Right ventricle myocardium superior (tissue), 1 donor: ENCODE data around the gene RAVER2. TPM values are rescaled to one million over a fixed set of nuclear protein-coding genes. Genes with fewer than 3 reads are reported as not detected.
"Not testable (repeated sequence)": the region's sequence is repeated elsewhere in the genome, so short reads cannot be mapped to it uniquely, and the experiment has no call there.

ENCODE experiments used
- ATAC-seq: fragments of 200-7000 bp; cut with Tn5 transposase; one replicate; pipeline ENCODE4 v1.9.1; 2020; ENCODE audit warnings: mild to moderate bottlenecking; ENCODE audit not compliant: poor library complexity
- DNase-seq: peaks from one replicate; pipeline ENCODE4 v3.0.0-alpha.2; 2020
- intact Hi-C: fragments of 100-400 bp; cut with DNase I; formaldehyde crosslinking; loops from one replicate; pipeline ENCODE4 v1.11.2; 2022
- total RNA-seq: library from RNA; stranded (reverse); fragmentation: NEBNext Ultra II Directional; extraction: Animal tissue kit (Norgen Biotek cat#: 25700); gene quantifications from one replicate; pipeline ENCODE4 v1.2.1, GENCODE V29; 2021
- donor health status: DM: no; HTN: yes; CAD: no; lungs with severe emphysema.

RAVER2 gene
- total RNA-seq, 1 donor from 2014 or later = 30.1 TPM

DNA sequence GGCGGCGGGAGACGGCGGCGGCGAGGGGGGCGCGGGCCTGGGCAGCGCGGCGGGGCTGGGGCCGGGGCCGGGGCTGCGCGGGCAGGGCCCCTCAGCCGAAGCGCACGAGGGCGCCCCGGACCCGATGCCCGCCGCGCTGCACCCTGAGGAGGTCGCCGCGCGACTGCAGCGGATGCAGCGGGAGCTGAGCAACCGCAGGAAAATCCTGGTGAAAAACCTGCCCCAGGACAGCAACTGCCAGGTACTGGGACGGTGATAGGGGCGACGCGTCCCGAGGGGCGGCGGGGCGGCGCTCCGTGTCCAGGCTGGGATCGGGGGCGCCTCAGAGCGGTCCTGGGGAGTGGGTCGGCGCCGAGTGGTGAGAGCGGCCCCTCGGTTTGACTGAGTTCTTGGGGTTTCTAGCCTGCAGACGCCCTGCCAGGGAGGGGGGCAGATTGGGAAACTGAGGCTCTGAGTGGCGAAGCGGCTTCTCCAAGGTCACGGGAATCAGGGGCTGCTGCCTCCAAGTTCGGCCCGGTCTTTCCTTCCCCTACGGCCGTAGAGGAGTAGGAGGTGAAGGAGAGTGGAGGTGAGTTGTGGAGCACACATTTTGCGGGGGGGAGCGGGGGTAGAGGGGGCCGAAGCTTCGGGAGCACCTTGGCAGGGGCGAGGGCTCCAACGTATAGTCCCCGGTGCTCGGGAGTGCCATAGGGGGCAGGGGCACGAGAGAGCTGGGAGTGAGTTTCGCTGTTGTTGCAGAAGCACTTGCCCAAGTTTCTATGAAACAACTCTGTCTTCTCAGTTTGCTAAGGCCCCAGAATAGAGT is 508 bp downstream of the RAVER2 start:
- intact Hi-C loops = loop anchor here (10.0 kb wide), 1 partner anchor 79 kb away; no protein-coding TSS in a partner anchor
- ATAC-seq (peak; percentile 67), DNase-seq (peak; percentile 53)

DNA sequence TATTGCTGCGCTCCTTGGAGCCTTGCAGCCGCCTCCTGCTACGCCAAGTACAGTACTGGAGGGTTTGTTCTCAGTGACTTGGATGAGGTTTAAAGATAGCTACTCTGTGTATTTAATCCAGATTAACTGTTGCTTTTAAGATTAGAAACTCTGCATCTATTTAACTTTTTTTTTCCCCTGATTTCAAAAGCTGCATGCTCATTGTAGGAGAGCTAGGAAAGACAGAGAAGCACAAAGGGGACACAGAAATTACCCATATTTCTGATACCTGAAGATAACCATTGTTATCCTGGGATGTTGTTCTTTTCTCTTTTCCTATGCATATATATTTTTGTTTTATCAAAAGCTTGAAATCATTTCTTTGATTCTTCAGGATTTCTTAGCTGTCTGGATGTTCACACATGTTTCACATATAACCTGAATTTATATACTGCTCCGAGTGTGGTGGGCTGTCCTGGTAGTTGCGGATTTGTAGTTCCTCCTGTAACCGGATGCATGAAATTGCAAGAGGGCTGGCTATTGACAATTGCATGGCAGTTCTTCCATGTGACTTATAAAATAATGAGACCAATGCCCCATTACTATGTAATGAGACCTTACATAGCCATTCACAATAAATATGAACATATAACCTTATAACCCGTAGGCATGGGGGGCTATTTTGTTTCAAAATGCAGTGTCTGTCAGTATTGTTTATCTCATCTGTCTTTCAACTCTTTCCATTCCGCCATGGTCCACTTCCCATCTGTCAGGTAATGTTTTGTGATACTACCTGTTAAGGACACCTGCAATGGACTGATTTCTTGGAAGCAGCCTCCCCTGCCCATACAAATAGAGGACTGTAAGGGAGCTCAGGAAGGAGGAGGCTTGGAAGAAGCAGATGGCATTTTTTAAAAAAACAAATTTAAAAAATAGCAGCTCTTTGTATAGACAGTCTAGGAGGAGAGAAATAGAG is 1.4 kb downstream of the RAVER2 start:
- intact Hi-C loops = loop anchor here (10.0 kb wide), 1 partner anchor 79 kb away; no protein-coding TSS in a partner anchor
- ATAC-seq (peak; percentile 58), DNase-seq (no peak)

DNA sequence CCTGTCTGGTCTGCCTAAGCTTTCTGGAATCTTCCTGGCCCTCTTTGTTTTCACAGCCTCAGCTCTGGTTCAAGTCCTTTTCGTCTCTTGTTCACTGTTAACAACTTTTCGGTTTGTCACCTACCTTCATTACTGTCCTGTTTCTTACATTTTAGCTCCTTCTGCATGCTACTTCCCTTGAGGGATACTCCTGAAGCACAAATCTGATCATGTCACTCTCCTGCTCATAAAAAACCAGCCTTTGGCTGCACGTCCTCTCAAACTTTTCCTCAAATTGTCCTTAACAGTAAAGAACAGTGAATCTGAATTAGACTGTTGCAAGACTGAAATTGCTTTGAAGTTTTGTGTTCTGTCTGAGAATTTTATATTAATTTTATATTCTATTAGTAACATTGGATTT is 3.3 kb downstream of the RAVER2 start:
- DNase-seq = no peak
- no peak for ATAC-seq
- intact Hi-C loops = loop anchor here (10.0 kb wide), 1 partner anchor 77 kb away; no protein-coding TSS in a partner anchor

DNA sequence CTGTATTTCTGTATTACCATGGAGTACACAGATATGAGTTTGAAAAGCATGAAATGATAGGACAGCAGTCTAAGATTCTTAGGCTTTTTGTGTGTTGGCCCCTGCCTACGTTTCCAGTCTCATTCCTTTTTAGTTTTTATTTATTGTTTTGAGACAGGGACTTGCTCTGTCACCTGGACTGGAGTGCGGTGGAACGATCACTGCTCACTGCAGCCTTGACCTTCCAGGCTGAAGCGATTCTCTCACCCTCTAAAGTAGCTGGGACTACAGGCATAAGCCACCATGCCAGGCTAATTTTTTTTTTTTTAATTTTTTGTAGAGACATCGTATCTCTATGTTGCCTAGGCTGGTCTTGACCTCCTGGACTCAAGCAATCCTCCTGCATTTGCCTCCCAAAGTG is 3.8 kb downstream of the RAVER2 start:
- intact Hi-C loops = loop anchor here (10.0 kb wide), 1 partner anchor 76 kb away; no protein-coding TSS in a partner anchor
- DNase-seq (no peak), ATAC-seq (no peak)

DNA sequence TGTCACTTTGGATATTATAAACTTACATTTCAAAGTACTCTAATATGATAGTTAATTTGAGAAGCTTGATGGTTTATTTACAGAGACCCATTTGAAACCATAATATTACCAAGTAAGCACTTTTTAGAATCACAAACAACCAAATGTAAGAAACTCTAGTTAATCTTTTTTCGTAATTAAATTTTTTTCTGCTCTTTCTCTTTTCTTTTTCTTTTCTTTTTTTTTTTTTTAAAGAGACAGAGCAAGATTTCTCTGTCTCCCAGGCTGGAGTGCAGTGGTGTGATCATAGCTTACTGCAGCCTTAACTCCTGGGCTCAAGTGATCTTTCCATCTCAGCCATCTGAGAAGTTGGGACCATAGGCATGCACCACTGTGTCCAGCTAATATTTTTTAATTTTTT is 5.2 kb downstream of the RAVER2 start:
- no peak for ATAC-seq
- intact Hi-C loops = no loop called here
- no peak for DNase-seq

DNA sequence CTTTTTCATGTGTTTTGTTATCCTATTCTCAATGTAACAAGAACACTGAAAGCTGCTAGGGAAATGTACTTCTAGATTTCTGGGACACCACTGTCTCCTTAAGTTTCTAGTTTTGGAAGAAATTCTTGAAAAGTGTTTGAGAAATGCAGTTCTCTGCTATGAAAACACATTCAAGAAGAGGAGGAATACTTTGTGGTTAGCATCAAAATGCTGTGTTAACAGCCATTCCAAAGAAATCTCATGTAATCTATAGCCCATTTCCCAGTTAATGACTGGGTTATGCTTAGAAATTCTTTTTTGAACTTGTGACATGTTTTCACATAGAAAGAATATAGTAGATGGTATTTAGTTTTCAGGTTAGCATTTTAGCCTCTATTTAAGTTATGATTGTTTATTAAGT is 6.0 kb downstream of the RAVER2 start:
- intact Hi-C loops = no loop called here
- DNase-seq (no peak), ATAC-seq (no peak)

DNA sequence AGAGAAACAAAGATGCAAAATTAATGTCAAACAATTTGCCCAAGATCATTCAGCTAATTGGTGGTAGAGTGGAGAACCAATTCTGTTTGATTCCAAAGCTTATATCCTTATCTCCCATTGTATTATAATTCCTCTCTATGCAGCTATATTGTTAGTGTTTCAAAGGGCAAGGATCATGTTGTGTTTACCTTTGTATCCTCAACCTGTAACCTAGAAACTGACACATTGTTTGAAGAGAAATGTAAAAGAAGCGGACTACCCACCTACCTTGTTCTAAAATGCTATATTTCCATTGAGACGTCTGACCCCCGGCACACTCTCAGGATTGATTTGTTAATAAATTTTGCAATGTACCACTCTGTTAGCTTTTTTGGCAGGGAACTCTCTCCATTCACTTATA is 9.3 kb downstream of the RAVER2 start:
- no peak for ATAC-seq

DNA sequence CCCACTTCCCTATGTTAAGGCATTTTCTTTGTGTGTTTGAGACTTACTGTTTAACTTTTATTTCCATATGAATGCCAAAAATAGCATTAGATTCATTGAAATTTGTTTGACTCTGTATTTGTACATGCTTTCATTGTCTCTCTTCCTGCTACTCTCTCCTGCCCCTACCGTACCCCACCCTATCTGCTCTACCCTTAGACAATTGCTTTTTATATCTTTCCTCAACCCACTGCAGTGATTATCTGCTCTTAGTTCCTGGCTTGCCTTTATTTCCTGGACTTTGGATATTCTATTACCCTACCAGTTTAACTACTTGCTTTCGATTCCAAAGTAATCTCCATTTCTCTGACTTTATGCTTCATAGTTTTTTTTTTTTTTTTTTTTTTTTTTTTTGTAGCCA is 10.5 kb downstream of the RAVER2 start:
- intact Hi-C loops = no loop called here
- DNase-seq (no peak), ATAC-seq (peak; percentile 65)

More for the DNA sequence above, 9.3 kb downstream of the RAVER2 start:
- no peak for DNase-seq
- intact Hi-C loops = no loop called here

DNA sequence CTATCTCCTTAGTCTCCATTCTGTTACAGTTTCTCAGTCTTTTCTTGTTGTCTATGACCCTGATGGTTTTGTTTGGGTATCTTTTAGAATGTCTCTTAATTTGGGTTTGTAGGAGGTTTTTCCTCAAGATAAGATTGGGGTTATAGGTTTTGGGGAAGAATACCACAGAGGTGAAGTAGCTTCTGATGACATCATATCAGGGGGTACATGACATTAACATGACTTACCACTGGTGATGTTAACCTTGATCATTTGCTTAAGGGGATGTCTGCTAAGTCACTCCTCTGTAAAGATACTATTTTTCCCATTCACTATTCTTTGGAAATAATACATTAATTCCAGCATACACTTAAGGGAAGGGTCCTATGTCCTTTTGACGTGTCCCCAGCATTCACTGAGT is 11.9 kb downstream of the RAVER2 start:
- intact Hi-C loops = no loop called here
- ATAC-seq (no peak), DNase-seq (no peak)

DNA sequence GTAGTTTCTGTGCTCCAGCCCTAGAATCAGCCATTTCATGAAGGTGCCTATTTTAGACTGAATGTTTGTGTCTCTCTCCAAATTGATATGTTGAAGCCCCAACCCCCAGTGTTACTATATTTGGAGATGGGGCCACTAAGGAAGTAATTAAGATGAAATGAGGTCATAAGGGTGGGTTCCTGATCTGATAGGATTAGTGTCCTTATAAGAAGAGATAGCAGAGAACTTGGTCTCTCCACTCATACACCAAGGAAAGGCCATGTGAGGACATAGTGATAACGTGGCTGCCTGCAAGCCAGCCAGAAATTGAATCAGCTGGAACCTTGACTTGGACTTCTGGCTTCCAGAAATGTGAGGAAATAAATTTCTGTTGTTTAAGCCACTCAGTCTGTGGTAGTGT is 12.3 kb downstream of the RAVER2 start:
- ATAC-seq (peak; percentile 74), DNase-seq (no peak)
- intact Hi-C loops = no loop called here

DNA sequence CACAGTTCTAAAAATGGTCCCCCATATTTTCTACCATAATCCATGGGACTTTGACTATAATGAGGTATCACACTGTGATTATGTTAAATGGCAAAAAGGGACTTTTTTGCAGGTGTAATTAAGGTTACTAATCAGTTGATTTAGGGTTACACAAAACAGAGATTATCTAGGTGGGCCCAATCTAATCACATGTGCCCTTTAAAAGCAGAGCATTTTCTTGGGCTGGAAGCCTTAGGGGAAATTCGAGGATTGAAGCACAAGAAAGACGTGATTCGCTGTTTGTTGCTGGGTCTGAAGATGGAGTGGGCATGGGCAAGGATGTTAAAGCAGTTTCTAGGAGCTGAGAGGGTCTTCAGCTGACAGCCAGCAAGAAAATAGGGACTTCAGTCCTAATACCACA is 13.4 kb downstream of the RAVER2 start:
- intact Hi-C loops = no loop called here
- ATAC-seq (no peak), DNase-seq (no peak)

DNA sequence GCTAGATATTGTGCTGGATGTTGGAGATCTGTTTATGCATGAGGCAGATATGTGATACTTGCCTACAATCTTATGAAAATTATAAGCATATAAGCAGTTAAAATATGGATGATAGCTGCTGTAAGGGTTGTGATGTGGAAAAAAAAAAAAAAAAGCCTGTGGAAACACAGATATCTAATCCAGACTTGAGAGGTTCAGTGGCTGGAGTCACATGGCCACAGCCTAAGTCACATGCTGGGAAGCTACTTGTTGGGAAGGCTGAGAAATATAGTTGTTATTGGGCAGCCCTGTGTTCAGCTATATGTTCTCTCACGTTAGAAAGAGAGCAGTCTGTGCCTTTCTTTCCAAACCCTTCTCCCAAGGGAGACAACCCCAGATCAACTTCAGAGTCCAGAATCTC is 15.1 kb downstream of the RAVER2 start:
- intact Hi-C loops = no loop called here
- no peak for DNase-seq
- no peak for ATAC-seq

DNA sequence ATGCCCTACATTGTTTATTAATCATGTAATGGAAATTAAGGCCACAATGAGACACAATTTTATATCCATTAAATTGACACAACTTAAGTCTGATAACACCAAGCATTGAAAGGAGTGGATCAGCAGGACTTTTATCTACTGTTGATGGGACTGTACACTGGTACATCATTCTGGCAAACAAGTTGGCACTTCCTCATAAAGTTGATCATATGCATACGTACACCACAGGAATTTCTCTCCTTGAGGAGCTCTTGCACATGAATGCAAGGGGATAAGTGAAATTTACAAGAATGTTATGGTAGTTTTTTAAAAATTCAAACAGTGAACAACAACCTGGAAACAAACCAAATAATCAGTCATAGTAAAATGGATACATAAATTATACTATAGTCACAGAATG is 20.1 kb downstream of the RAVER2 start:
- ATAC-seq = no peak
- intact Hi-C loops = no loop called here
- no peak for DNase-seq

DNA sequence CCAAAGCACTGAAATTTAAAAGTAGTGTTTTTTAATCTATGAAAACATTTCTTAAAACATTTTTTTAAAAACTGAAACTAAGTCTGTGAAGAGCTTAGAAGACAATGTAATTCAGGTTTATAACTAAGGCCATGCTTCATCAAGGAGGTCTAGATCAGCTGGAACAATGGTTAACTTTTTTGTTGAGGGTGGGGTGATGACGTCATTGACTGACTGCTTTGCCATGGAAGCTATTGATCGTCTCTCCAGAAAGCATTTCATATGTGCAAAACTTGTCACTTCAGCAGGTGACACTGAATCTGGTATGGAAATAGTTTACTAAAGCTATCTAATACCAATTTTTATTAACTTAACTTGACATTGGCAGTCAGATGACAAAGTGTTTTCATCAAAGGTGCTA is 21.0 kb downstream of the RAVER2 start:
- intact Hi-C loops = no loop called here
- no peak for ATAC-seq

DNA sequence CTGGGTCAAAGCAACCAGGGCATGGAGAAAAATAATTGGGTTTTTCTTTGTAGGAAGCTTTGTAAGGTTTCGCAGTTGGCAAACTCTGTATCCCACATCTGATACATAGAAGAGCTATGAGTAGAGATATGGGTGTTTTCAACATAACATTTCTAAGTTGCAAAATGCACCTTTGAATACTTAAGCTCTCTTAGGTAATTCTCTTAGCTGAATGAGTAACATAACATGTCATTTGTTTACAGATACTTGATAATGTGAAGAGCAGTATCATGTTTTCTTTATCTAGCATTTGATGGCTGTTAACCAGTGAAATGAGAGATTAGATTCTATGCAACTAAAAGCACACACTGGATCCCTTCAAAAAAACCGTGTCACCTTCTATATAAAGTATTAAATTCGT is 21.6 kb downstream of the RAVER2 start:
- no peak for DNase-seq
- no peak for ATAC-seq
- intact Hi-C loops = no loop called here

More for the DNA sequence above, 21.0 kb downstream of the RAVER2 start:
- DNase-seq = no peak

DNA sequence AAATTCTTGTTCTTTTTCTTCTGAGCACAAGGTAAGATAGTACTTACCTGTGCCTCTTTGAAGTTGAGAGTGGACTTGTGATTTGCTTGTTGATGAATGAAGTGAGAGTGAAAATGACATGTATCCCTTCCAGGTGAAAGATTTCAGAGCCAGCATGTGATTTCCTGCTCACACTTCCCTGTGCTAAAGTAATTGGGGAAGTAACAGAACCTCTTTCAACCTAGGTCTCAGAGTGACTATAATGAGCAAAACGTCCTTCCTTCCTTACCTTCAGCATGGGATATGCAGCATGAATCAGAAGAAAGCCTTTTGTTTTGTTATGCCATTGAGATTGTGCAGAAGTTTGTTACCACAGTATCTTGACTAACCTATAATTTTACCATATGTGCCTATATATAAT is 24.6 kb downstream of the RAVER2 start:
- intact Hi-C loops = no loop called here
- no peak for ATAC-seq
- no peak for DNase-seq

DNA sequence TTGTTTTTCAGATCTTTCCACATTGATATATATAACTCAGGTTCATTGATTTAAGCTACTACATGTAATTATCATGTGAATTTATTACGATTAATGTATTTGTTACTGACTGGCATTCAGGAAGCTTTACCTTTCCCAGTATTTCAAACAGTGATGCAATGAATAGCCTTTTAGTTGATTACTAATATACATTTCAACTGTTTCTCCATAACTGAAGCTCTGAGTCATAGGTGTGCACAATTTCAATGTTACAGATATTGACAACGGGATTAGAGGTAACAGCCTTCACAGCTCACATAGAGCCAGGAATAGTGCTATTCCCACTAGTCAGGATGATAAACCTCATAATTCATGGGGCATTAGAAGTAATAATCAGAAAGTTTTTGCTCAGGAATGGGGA is 25.1 kb downstream of the RAVER2 start:
- intact Hi-C loops = no loop called here
- no peak for DNase-seq
- no peak for ATAC-seq

DNA sequence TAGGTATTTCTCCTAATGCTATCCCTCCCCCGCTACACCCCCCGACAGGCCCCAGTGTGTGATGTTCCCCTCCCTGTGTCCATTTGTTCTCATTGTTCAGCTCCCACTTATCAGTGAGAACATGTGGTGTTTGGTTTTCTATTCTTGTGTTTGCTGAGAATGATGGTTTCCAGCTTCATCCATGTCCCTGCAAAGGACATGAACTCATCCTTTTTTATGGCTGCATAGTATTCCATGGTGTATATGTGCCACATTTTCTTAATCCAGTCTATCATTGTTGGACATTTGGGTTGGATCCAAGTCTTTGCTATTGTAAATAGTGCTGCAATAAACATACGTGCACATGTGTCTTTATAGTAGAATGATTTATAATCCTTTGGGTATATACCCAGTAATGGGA is 28.4 kb downstream of the RAVER2 start:
- intact Hi-C loops, DNase-seq, ATAC-seq: not testable (repeated sequence)

DNA sequence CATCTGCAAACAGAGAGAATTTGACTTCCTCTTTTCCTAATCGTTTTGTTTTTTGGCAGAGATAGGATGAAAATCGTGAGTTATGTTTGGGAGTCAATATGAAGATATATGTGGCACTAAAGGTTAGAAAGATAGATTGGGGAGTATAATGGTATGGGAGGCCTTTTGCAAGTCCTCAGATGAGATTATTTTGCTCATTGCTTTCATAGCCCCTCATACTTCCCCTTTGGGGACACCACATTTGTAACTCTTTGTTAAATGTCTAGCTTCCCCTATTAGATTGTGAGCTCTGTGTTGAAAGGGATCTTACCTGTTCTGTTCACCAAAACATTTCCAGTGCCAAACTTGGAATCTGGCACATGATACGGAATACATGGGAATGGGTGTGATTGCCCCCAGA is 30.2 kb downstream of the RAVER2 start:
- intact Hi-C loops = no loop called here
- no peak for DNase-seq

DNA sequence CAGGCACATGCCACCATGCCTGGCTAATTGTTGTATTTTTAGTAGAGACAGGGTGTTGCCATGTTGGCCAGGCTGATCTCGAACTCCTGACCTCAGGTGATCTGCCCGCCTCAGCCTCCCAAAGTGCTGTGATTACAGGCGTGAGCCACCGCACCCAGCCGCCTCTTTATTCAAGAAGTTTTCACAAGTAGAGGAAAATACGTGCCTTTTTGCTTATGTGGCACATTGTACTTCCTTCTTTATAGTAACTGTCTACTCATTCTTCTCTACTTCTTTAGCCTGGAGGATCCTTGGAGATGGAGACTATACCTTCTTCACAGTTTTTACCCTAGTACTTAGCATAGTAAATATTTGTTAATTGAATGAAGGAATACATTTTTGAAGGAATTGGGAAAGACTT is 37.2 kb downstream of the RAVER2 start:
- DNase-seq, ATAC-seq, intact Hi-C loops: not testable (repeated sequence)

More for the DNA sequence above, 30.2 kb downstream of the RAVER2 start:
- ATAC-seq = no peak
